CD4-positive, alpha-beta T cell (primary cell): Measurements from ENCODE around the gene DRGX. TPM values are rescaled to one million over a fixed set of nuclear protein-coding genes. Genes with fewer than 3 reads are reported as not detected.

Experiments
- ATAC-seq: fragments of 200-7000 bp; cut with Tn5 transposase; one replicate; pipeline ENCODE4 v1.10.0; 2022; ENCODE audit warnings: mild to moderate bottlenecking; ENCODE audit not compliant: poor library complexity
- CTCF ChIA-PET: fragments of 350-600 bp; sonication (Branson Sonifier 250); formaldehyde crosslinking; loops from one replicate; lab custom pipeline; 2021; ENCODE audit warnings: antibody characterized with exemption, inconsistent platforms; lab: Charles Lee
- POLR2A ChIA-PET: fragments of 350-600 bp; sonication (Branson Sonifier 250); formaldehyde crosslinking; loops from one replicate; lab custom pipeline; 2021; ENCODE audit warnings: antibody characterized with exemption, inconsistent platforms; lab: Charles Lee
- DNase-seq, 14 experiments: peaks; one replicate each; pipeline ENCODE4 v3.0.0-alpha.2; 2013 to 2020; ENCODE audit warnings: mixed read lengths in 2 of 14
- H3K27ac ChIP-seq, 2 donors: one replicate each; pipeline versions ENCODE4 v1.5.1 to v1.7.0; 2013; ENCODE audit warnings: low read length in 2 of 2, low read depth in 1 of 2, mild to moderate bottlenecking in 1 of 2
- H3K27me3 ChIP-seq, 2 experiments: 1 replicate in 1 of 2; 2 replicates in 1 of 2; pipeline versions ENCODE4 v1.6.1 to v1.7.0; 2013; ENCODE audit warnings: low read length in 2 of 2, control low read depth in 1 of 2, mild to moderate bottlenecking in 1 of 2, moderate library complexity in 1 of 2; ENCODE audit not compliant: insufficient read depth in 2 of 2, control insufficient read depth in 1 of 2
- H3K36me3 ChIP-seq: one replicate; pipeline ENCODE4 v1.6.1; 2013; ENCODE audit warnings: low read length, control low read depth; ENCODE audit not compliant: insufficient read depth
- H3K4me1 ChIP-seq: one replicate; pipeline ENCODE4 v1.6.1; 2013; ENCODE audit warnings: low read length, control low read depth; ENCODE audit not compliant: insufficient read depth
- H3K4me3 ChIP-seq: one replicate; pipeline ENCODE4 v1.5.1; 2013; ENCODE audit warnings: mild to moderate bottlenecking, low read length, moderate library complexity
- H3K9me3 ChIP-seq, 2 experiments: 1 replicate in 1 of 2; 2 replicates in 1 of 2; pipeline versions ENCODE4 v1.6.1 to v1.7.0; 2013; ENCODE audit warnings: low read length in 2 of 2, mild to moderate bottlenecking in 2 of 2, control low read depth in 1 of 2, moderate library complexity in 1 of 2; ENCODE audit not compliant: control insufficient read depth in 1 of 2, insufficient read depth in 1 of 2
- H3K27ac Mint-ChIP-seq: one replicate; pipeline ENCODE4 v1.8.0; 2020; ENCODE audit warnings: mixed read lengths
- H3K27me3 Mint-ChIP-seq: one replicate; pipeline ENCODE4 v1.8.0; 2021; ENCODE audit warnings: mixed read lengths
- H3K36me3 Mint-ChIP-seq: one replicate; pipeline ENCODE4 v1.8.0; 2021; ENCODE audit warnings: low read depth, mixed read lengths
- H3K4me1 Mint-ChIP-seq: one replicate; pipeline ENCODE4 v1.8.0; 2021; ENCODE audit warnings: low read depth, mixed read lengths
- H3K4me3 Mint-ChIP-seq: one replicate; pipeline ENCODE4 v1.8.0; 2020; ENCODE audit warnings: mild to moderate bottlenecking, mixed read lengths
- H3K9me3 Mint-ChIP-seq: one replicate; pipeline ENCODE4 v1.8.0; 2020; ENCODE audit warnings: mixed read lengths
- intact Hi-C, 2 experiments: fragments of 100-400 bp; cut with DNase I in 1 of 2; cut with micrococcal nuclease in 1 of 2; formaldehyde crosslinking; loops; one replicate each; pipeline versions ENCODE4 v1.15.1 to v1.9.0; 2023 to 2025; cut with DNase I, micrococcal nuclease
- total RNA-seq, 174 experiments: library from RNA in 2 of 174; stranded (reverse) in 2 of 174; gene quantifications; one replicate each; pipeline ENCODE4 v1.2.3 and lab custom pipeline; 2021 to 2026
- TF ChIP-seq, protein P1 (sequence below): fragments of 200-600 bp; IDR thresholded peaks from one replicate; pipeline ENCODE4 v1.8.0; 2022; ENCODE audit warnings: antibody characterized with exemption, mild to moderate bottlenecking

The DRGX gene
- total RNA-seq, 2 experiments from 2014 or later = not detected

DNA sequence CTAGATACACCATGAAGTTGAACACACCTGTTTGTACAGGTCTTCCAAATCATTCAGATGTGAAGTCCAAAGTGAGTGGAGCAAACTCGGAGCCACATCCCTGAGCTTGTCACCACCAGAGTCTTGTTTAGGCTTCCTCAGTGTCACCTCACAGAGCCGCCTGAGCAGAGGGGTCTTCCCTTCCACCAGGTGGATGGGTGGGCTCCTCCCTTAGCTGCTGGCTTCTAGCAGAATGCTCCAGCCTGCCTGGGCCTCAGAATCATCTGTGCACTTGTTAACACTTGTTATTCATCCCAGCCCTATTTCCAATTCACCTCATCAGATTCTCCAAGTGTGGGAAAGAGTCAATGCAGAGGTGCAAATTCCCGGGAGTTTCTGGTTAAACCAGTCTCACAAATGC, 64.5 kb downstream of the DRGX start:
- POLR2A ChIA-PET = no interaction called here
- ATAC-seq (no peak), DNase-seq (no peak)
- TF ChIP-seq, protein P1, sequence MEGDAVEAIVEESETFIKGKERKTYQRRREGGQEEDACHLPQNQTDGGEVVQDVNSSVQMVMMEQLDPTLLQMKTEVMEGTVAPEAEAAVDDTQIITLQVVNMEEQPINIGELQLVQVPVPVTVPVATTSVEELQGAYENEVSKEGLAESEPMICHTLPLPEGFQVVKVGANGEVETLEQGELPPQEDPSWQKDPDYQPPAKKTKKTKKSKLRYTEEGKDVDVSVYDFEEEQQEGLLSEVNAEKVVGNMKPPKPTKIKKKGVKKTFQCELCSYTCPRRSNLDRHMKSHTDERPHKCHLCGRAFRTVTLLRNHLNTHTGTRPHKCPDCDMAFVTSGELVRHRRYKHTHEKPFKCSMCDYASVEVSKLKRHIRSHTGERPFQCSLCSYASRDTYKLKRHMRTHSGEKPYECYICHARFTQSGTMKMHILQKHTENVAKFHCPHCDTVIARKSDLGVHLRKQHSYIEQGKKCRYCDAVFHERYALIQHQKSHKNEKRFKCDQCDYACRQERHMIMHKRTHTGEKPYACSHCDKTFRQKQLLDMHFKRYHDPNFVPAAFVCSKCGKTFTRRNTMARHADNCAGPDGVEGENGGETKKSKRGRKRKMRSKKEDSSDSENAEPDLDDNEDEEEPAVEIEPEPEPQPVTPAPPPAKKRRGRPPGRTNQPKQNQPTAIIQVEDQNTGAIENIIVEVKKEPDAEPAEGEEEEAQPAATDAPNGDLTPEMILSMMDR = no peak
- Mint-ChIP-seq H3K9me3 (peaks cover 12% of the 10 kb centered on the region), H3K36me3 (no peaks in the 10 kb centered on the region), H3K27ac (no peak overlapping the region), H3K4me3 (no peak overlapping the region), H3K4me1 (peaks cover 13% of the 10 kb centered on the region), H3K27me3 (no peaks in the 10 kb centered on the region)
- peaks cover 0 to 11% of the 10 kb centered on the region in 2 experiments for H3K9me3 ChIP-seq
- intact Hi-C loops = no loop called here
- no peaks in the 10 kb centered on the region for H3K36me3 ChIP-seq
- CTCF ChIA-PET = no interaction called here
- no peaks in the 10 kb centered on the region for H3K27me3 ChIP-seq
- peaks cover 6% of the 10 kb centered on the region for H3K4me1 ChIP-seq
- H3K27ac ChIP-seq = no peak overlapping the region
- no peak overlapping the region for H3K4me3 ChIP-seq

DNA sequence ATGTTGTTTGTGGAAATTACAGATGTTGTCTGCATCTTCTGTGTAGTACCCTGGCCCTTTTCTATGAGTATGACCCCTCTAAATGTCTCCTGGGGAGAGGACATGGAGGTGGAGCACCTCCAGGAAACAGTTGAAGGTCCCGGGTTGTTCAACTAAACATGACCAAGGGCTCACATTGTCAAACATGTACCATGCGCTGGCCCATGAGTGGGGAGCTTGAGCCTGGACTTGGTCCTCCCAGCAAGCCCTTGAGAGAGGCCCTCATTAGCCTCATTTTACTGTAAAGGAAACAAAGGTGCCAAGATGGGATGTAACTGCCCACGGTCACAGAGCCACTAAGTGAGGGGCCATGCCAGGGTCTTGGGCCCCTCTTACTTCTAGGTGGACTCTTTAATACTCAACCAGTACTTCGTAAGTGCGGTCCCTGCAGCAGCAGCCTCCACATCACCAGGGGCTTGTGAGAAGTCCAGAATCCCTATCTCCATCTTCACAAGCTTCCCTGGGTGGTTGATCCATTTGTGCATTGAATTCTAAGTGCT, 65.7 kb downstream of the DRGX start:
- no peak overlapping the region for H3K27ac ChIP-seq
- intact Hi-C loops = no loop called here
- peaks cover 4% of the 10 kb centered on the region for H3K4me1 Mint-ChIP-seq
- peaks cover 4% of the 10 kb centered on the region for H3K9me3 Mint-ChIP-seq
- no peak overlapping the region for H3K27ac Mint-ChIP-seq
- TF ChIP-seq, protein P1 = no peak
- no peak overlapping the region for H3K4me3 Mint-ChIP-seq
- H3K4me3 ChIP-seq = no peak overlapping the region
- peaks cover 4% of the 10 kb centered on the region for H3K4me1 ChIP-seq
- H3K36me3 ChIP-seq = no peaks in the 10 kb centered on the region
- H3K9me3 ChIP-seq = peaks cover 0 to 20% of the 10 kb centered on the region in 2 experiments
- ChIA-PET POLR2A (no interaction called here), CTCF (no interaction called here)
- H3K27me3 ChIP-seq = no peaks in the 10 kb centered on the region
- no peaks in the 10 kb centered on the region for H3K36me3 Mint-ChIP-seq
- ATAC-seq (no peak), DNase-seq (no peak)
- H3K27me3 Mint-ChIP-seq = no peaks in the 10 kb centered on the region

DNA sequence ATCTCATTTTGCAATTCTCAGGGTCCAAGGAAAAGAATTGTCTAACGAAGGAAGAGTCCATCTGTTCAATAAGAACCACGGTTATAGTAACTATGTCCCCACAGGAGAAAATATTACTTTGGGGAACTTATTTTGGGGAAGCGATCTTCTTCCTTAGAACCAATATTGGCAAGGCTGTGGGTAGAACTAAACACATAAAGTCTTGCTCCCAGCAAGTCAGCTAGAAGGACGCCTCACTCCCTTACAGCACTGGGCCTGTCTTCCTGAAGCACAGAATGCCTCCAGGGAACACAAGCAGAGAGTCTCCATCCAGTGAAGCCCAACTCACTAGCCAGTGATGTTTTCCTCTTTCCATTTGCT, 66.8 kb downstream of the DRGX start:
- POLR2A ChIA-PET = no interaction called here
- H3K4me1 Mint-ChIP-seq = no peaks in the 10 kb centered on the region

More for the DNA sequence above, 66.8 kb downstream of the DRGX start:
- H3K4me1 ChIP-seq = no peaks in the 10 kb centered on the region
- no peak overlapping the region for H3K4me3 ChIP-seq
- no peak for ATAC-seq
- H3K27me3 ChIP-seq = no peaks in the 10 kb centered on the region
- H3K27ac Mint-ChIP-seq = no peak overlapping the region
- H3K36me3 ChIP-seq = no peaks in the 10 kb centered on the region
- CTCF ChIA-PET = no interaction called here
- no peaks in the 10 kb centered on the region for H3K9me3 Mint-ChIP-seq
- TF ChIP-seq, protein P1 = no peak
- no peak for DNase-seq
- peaks cover 0 to 16% of the 10 kb centered on the region in 2 experiments for H3K9me3 ChIP-seq
- H3K4me3 Mint-ChIP-seq = no peak overlapping the region
- H3K27ac ChIP-seq = no peak overlapping the region
- no peaks in the 10 kb centered on the region for H3K27me3 Mint-ChIP-seq
- intact Hi-C loops = no loop called here
- H3K36me3 Mint-ChIP-seq = no peaks in the 10 kb centered on the region
